ENCODE measurements around the gene TBL3. TPM values are rescaled to one million over a fixed set of nuclear protein-coding genes. Genes with fewer than 3 reads are reported as not detected.

Gene TBL3
- total and polyA plus RNA-seq, 3 donors from 2014 or later, result 77.1 to 109 (median 83.4) TPM

DNA sequence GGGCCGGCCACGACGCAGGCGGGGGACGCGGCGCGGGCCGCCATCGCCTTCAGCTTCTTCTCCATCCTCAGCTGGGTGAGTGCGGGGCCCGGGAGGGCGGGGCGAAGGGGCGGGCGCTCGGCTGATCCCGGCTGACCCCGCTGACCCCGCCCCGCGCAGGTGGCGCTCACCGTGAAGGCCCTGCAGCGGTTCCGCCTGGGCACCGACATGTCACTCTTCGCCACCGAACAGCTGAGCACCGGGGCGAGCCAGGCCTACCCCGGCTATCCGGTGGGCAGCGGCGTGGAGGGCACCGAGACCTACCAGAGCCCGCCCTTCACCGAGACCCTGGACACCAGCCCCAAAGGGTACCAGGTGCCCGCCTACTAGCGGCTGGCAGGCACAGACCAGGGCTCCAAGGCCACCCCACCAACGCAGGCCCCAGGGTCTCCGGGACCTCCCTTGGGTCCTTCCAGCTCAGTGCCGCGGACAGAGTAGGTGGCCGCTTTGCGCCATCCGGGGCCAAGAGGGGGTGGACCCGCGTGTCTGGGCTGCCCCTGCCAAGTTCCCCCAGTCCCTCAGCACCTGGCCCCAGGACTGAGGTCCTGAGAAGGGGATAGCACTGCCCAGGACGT is 21.0 kb downstream of the TBL3 start:
- Histone ChIP-seq H3K36me3 (ENCODE audit: low read depth, missing control alignments) (no peaks in the 10 kb centered on the region), H3K9me3 (no peaks in the 10 kb centered on the region), H3K27me3 (no peaks in the 10 kb centered on the region), H3K4me1 (peaks cover 13% of the 10 kb centered on the region), H3K4me3 (peak overlapping the region; percentile 26 to 46), H3K27ac (no peak overlapping the region)
- 40 to 54% methylated on average over 1 to 34 of the region's 50 CpGs for WGBS, 2 donors
- no peak for TF ChIP-seq CTCF (IDR thresholded peaks at IDR 0.05)
- no peak for TF ChIP-seq POLR2A (IDR thresholded peaks at IDR 0.05)
- DNase-seq, result no peak
- intact Hi-C loops (cut with DNase I; ENCODE audit: low total_unique reads), result no loop called here

DNA sequence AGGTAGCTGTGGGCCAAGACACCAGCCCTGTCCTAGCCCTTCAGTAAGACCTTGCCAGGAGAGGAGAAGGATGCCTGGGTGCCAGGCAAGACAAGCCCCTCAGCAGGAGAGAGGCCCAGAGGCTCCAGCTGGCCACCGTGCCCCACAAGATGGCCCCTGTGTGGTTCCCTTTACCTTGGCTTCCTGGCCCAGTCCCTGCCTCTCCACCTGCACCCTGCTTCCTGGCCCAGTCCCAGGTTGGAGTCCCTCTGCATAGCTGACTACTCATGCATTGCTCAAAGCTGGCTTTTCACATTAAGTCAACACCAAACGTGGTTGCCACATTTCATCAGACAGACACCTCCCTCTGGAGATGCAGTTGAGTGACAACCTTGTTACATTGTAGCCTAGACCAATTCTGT is 21.9 kb downstream of the TBL3 start:
- intact Hi-C loops (cut with DNase I; ENCODE audit: low total_unique reads), result no loop called here
- no peaks in the 10 kb centered on the region for H3K36me3 ChIP-seq (ENCODE audit: low read depth, missing control alignments)
- H3K27ac ChIP-seq, result no peak overlapping the region
- H3K4me1 ChIP-seq, result peaks cover 13% of the 10 kb centered on the region
- 57 to 75% methylated on average over 2 of the region's 2 CpGs for WGBS, 2 donors
- DNase-seq, result no peak
- H3K27me3 ChIP-seq, result no peaks in the 10 kb centered on the region
- no peaks in the 10 kb centered on the region for H3K9me3 ChIP-seq
- H3K4me3 ChIP-seq, result no peak overlapping the region
- no peak for TF ChIP-seq POLR2A (IDR thresholded peaks at IDR 0.05)
- no peak for TF ChIP-seq CTCF (IDR thresholded peaks at IDR 0.05)

DNA sequence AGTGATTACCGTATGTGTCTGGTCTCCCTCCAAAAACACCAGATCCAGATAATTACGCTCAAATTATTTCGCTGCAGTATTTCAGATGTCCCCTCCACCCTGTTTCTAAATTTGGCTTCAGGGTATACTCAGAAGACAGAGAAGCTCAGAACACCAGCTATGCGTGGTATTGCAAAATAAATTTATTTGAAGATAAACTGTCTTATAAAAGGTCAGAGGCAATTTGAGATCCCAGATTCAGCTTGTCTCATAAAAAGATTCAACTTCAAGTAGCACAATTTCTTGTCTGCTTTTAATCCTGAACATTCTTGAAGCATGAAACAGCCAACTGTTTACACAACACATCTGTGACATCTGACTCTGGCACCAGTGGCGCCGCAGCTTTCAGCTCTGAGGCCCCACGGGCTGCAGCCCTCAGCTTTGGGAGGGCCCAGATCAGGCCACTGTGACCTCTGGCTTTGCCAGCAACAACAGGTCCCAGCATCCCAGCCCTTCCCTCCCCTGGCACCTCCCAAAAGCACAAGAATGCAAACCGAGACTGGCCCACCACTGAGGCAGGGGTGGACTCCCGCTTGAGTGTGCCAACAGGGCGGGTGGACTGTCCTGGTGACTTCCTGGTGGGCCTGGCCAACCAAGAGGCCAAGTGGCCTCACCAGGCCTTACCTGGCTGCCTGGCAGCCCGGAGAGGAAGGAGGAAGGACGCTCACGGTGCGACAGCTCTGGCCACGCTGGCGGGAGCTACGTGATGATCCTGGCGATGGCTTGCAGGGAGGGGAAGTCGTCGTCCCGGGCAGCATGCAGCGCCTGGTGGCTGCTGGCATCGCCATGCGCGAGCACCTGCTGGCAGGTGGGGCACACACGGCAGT is 25.9 kb downstream of the TBL3 start:
- H3K36me3 ChIP-seq (ENCODE audit: low read depth, missing control alignments), result no peaks in the 10 kb centered on the region
- intact Hi-C loops (cut with DNase I; ENCODE audit: low total_unique reads), result no loop called here
- WGBS, 2 donors, result 90% methylated on average over 10 to 26 of the region's 26 CpGs
- no peak for TF ChIP-seq POLR2A (IDR thresholded peaks at IDR 0.05)
- TF ChIP-seq CTCF (IDR thresholded peaks at IDR 0.05), result no peak
- H3K4me1 ChIP-seq, result peaks cover 3% of the 10 kb centered on the region
- H3K9me3 ChIP-seq, result no peaks in the 10 kb centered on the region
- no peaks in the 10 kb centered on the region for H3K27me3 ChIP-seq
- H3K4me3 ChIP-seq, result no peak overlapping the region
- DNase-seq, result no peak
- no peak overlapping the region for H3K27ac ChIP-seq

DNA sequence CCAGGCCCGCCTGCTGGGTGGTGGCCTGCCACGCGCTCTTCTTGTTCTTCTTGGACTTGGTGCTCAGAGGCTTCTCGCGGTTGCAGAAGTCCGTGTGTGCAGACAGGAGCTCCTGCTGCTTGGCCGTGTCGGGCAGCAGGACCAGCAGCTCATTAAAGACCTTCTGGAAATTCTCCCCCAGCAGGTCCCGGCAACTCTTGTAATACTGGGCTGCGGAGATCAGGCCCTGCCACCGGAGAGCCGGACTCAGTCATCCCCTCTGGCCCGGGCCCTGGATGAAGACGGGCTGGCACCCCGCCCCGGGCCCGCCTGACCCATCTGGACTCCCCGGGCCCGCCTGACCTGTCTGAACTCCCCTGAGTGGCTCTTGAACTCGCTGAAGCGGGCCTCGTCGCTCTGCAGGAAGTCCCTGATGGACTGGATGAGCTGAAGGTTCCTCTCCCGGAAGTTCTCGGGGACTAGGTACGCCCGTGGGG is 26.5 kb downstream of the TBL3 start:
- WGBS, 2 donors, result 92 to 100% methylated on average over 21 to 27 of the region's 27 CpGs
- no peak for DNase-seq
- Histone ChIP-seq H3K4me1 (peaks cover 3% of the 10 kb centered on the region), H3K4me3 (no peak overlapping the region), H3K27me3 (no peaks in the 10 kb centered on the region), H3K9me3 (no peaks in the 10 kb centered on the region), H3K36me3 (ENCODE audit: low read depth, missing control alignments) (no peaks in the 10 kb centered on the region), H3K27ac (no peak overlapping the region)
- intact Hi-C loops (cut with DNase I; ENCODE audit: low total_unique reads), result no loop called here
- TF ChIP-seq CTCF (IDR thresholded peaks at IDR 0.05), result no peak
- TF ChIP-seq POLR2A (IDR thresholded peaks at IDR 0.05), result no peak
